AG04450 (cell line): Measurements from ENCODE around the gene GUSB. TPM values are rescaled to one million over a fixed set of nuclear protein-coding genes. Genes with fewer than 3 reads are reported as not detected.

Source experiments
- CTCF ChIA-PET: fragments of 300-600, 350-600 bp; formaldehyde crosslinking; extraction: SDS; loops from one replicate; lab custom pipeline; 2022; ENCODE audit warnings: antibody characterized with exemption, inconsistent platforms; lab: Charles Lee
- POLR2A ChIA-PET: fragments of 350-600 bp; formaldehyde crosslinking; extraction: SDS; loops from one replicate; lab custom pipeline; 2021; ENCODE audit warnings: antibody characterized with exemption, inconsistent platforms; lab: Yijun Ruan, JAX
- DNase-seq: peaks from one replicate; pipeline ENCODE4 v3.0.0-alpha.2; 2011; ENCODE audit warnings: low read depth, low spot score
- H3K27ac ChIP-seq: one replicate; pipeline ENCODE4 v1.5.1; 2012; ENCODE audit warnings: low read depth, low read length, control low read depth
- H3K27me3 ChIP-seq: one replicate; pipeline ENCODE4 v1.6.0; 2012; ENCODE audit warnings: low read length; ENCODE audit not compliant: control insufficient read depth, insufficient read depth
- H3K4me3 ChIP-seq: 2 replicates; pipeline ENCODE4 v1.5.1; 2011; ENCODE audit warnings: mild to moderate bottlenecking, low read depth, low read length, control low read depth
- H3K9me3 ChIP-seq: 2 replicates; pipeline ENCODE4 v1.5.1; 2012; ENCODE audit warnings: low read length; ENCODE audit not compliant: control insufficient read depth, insufficient read depth
- CTCF ChIP-seq: IDR thresholded peaks from 2 replicates; pipeline ENCODE4 v1.5.1; 2011; ENCODE audit warnings: low read depth, low read length, control low read depth, inconsistent platforms
- polyA plus RNA-seq: library from polyadenylated mRNA; depleted of rRNA; stranded (reverse); fragments of >200 nt; gene quantifications from 2 replicates; pipeline ENCODE4 v1.2.3, GENCODE V29; 2011; rRNA removed
- small RNA-seq: library from RNA; depleted of rRNA; stranded (forward); fragments of <200 nt; gene quantifications from one replicate; pipeline ENCODE3, GENCODE V24; 2012; ENCODE audit warnings: low read depth; ENCODE audit not compliant: insufficient read length

GUSB gene
- polyA plus RNA-seq, 1 experiment = 49.3 TPM

GRCh38 chr7:65925040-65925439, 57.0 kb downstream of the GUSB start:
- no peak overlapping the region for H3K27ac ChIP-seq
- no peak for DNase-seq
- H3K4me3 ChIP-seq = no peak overlapping the region
- no peak for TF ChIP-seq CTCF
- POLR2A ChIA-PET = no interaction called here
- H3K27me3 ChIP-seq = no peaks in the 10 kb centered on the region
- CTCF ChIA-PET = no interaction called here
- no peaks in the 10 kb centered on the region for H3K9me3 ChIP-seq

- H3K9me3 ChIP-seq = no peaks in the 10 kb centered on the region
- TF ChIP-seq CTCF = no peak
- H3K4me3 ChIP-seq = no peak overlapping the region
- ChIA-PET CTCF (no interaction called here), POLR2A (no interaction called here)
- no peak overlapping the region for H3K27ac ChIP-seq
- DNase-seq = no peak
- H3K27me3 ChIP-seq = no peaks in the 10 kb centered on the region
Measured at GRCh38 chr7:65924193-65924592, 57.8 kb downstream of the GUSB start.

DNA sequence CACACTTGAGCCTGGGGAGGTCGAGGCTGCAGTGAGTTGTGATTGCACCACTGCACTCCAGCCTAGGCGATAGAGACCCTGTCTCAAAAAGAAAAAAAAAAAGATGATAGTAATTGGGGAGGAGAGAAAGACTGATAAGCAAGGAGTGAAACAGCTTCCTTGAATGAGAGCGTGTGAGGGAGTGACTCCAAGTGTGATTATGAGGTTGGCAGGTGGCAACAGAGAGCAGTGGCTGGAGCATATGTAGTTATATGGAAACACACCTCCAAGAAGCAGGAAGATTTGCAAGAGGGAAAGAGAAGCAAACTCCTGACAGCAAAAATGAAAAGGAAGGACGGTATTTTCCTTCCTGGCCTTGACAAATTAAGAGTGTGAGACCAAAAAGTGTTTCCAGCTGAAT, 58.7 kb downstream of the GUSB start:
- Histone ChIP-seq H3K27ac (no peak overlapping the region), H3K27me3 (no peaks in the 10 kb centered on the region), H3K4me3 (no peak overlapping the region), H3K9me3 (no peaks in the 10 kb centered on the region)
- TF ChIP-seq CTCF = no peak
- no peak for DNase-seq
- CTCF ChIA-PET = no interaction called here
- POLR2A ChIA-PET = no interaction called here

- no peak for TF ChIP-seq CTCF
- CTCF ChIA-PET = no interaction called here
- Histone ChIP-seq H3K4me3 (no peak overlapping the region), H3K27me3 (no peaks in the 10 kb centered on the region), H3K9me3 (no peaks in the 10 kb centered on the region), H3K27ac (no peak overlapping the region)
- no peak for DNase-seq
- POLR2A ChIA-PET = no interaction called here
Measured at GRCh38 chr7:65915921-65916657, 65.9 kb downstream of the GUSB start.

- H3K27me3 ChIP-seq = no peaks in the 10 kb centered on the region
- ChIA-PET POLR2A (interaction anchor here (0.5 to 0.6 kb wide), 2 partner anchors 8 to 509 kb away, joined by 3 to 6 read pairs; no protein-coding TSS in a partner anchor), CTCF (no interaction called here)
- H3K9me3 ChIP-seq = no peaks in the 10 kb centered on the region
- DNase-seq = no peak
- no peak overlapping the region for H3K27ac ChIP-seq
- TF ChIP-seq CTCF = no peak
- H3K4me3 ChIP-seq = no peak overlapping the region
Measured at GRCh38 chr7:65912237-65912636, 69.8 kb downstream of the GUSB start.

Small RNAs within 50 kb of the gene (small RNA-seq; reads per million reads assigned to genes)
- not detected for gene AC073261.1

Other genes with a start within 250 kb of the GUSB start
- gene VKORC1L1, start 109.1 kb downstream of the GUSB start, polyA plus RNA-seq = 18.6 and 21.3 TPM in 2 replicates
- 20.2 and 25.9 TPM in 2 replicates for gene ASL, start 93.6 kb upstream of the GUSB start, polyA plus RNA-seq
- gene CRCP, start 132.6 kb upstream of the GUSB start, polyA plus RNA-seq = 26.0 and 28.5 TPM in 2 replicates
- gene TPST1, start 223.1 kb upstream of the GUSB start, polyA plus RNA-seq = 119 and 129 TPM in 2 replicates